OCI-LY7 (cell line): ENCODE results near the gene C3orf80.

Experiments used
- CTCF ChIP-seq: fragments of 200-600 bp; sonication (generic); conservative IDR thresholded peaks from 2 replicates; pipeline ENCODE4 v1.5.1; 2014; ENCODE audit warnings: mild to moderate bottlenecking, antibody characterized with exemption, low read length, moderate library complexity, mixed read lengths
- EZH2phosphoT487 ChIP-seq: fragments of 200-600 bp; sonication (generic); IDR thresholded peaks from 2 replicates; pipeline ENCODE4 v1.6.1; 2018; ENCODE audit warnings: low read depth, borderline replicate concordance, mild to moderate bottlenecking, mixed run types, antibody characterized with exemption, low read length, moderate library complexity, mixed read lengths

GRCh38 chr3:160220038-160220437 lies 5.2 kb upstream of the C3orf80 start:
- TF ChIP-seq CTCF (no peak), EZH2phosphoT487 (no peak)
